ENCODE results near the gene FNDC5. TPM values are rescaled to one million over a fixed set of nuclear protein-coding genes. Genes with fewer than 3 reads are reported as not detected.

Gene FNDC5
- total RNA-seq, 1 donor from 2014 or later, result 105 TPM

GRCh38 chr1:32818804-32819541, 51.7 kb downstream of the FNDC5 start:
- Histone ChIP-seq H3K36me3 (no peaks in the 10 kb centered on the region), H3K9me3 (replicated peaks) (no peaks in the 10 kb centered on the region), H3K4me3 (peak overlapping the region; percentile 94), H3K27me3 (ENCODE audit: low read depth) (no peaks in the 10 kb centered on the region), H3K4me1 (peaks cover 61% of the 10 kb centered on the region), H3K27ac (replicated peaks) (peak overlapping the region; percentile 98)
- no peak for DNase-seq
- TF ChIP-seq CTCF (IDR thresholded peaks at IDR 0.05; ENCODE audit: borderline replicate concordance), result no peak
- intact Hi-C loops (cut with micrococcal nuclease), result no loop called here

DNA sequence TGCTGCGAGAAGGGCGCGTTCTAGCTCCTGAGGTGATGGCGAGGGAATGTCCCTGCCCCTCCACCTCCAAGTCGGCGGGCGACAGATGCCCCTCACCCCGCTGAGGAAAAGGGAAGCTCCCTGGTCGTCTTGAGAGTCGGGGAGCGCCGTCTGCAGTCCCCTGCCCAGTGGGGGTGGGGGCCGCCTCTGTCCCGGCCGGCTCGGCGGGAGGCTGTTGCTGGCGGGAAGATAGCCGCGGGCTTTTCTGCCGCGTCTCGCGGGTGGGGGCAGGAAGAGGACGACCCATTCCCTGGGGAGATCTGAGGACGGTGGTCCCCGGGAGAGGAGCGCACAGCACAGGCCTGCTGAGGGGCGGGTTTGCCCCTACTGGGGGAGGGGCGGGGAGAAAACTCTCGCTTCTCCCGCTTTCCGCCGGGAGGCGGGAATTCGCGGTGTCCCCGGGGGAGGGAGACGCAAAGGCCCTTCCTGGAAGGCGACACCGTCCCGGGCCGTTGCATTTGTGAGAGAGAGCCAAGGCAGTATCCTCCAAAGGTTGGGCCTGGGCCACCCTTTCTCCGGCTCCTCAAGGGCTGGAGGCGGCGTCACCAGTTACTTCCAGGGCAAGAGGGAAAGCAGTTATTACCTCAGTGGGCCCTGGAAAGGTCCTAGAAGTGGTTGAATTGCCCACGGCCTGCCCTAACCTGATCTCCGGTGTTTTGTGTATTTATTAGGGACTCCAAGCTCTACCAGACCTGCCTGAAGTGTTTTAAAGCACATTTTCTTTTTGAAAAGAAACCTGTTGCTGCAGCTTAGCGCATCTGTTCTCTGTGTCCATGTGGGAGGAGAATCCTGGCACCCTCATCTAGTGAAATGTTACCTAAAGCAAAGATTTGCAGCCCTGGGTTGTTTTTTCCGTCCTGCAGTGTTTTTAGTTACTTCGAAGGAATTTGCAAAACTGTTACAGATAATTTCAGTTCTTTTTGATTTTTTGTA, 52.6 kb downstream of the FNDC5 start:
- peak; percentile 21 for TF ChIP-seq CTCF (IDR thresholded peaks at IDR 0.05; ENCODE audit: borderline replicate concordance)
- Histone ChIP-seq H3K36me3 (no peaks in the 10 kb centered on the region), H3K4me1 (peaks cover 68% of the 10 kb centered on the region), H3K27ac (replicated peaks) (peak overlapping the region; percentile 98), H3K4me3 (peak overlapping the region; percentile 94), H3K27me3 (ENCODE audit: low read depth) (no peaks in the 10 kb centered on the region), H3K9me3 (replicated peaks) (no peaks in the 10 kb centered on the region)
- intact Hi-C loops (cut with micrococcal nuclease), result no loop called here
- DNase-seq, result peak; percentile 83

GRCh38 chr1:32817159-32817814, 53.4 kb downstream of the FNDC5 start, which contains the start of the genes S100PBP and YARS1:
S100PBP (plus strand) TSS chr1:32817653; CDS start chr1:32826100, 8,447 bp downstream.
YARS1 (minus strand) TSS chr1:32817358; CDS start chr1:32817244, 114 bp downstream.
- Histone ChIP-seq H3K27ac (replicated peaks) (peak within 1 kb of the TSS; percentile 98), H3K36me3 (no peaks in the 10 kb centered on the region), H3K9me3 (replicated peaks) (no peaks in the 10 kb centered on the region), H3K4me1 (peaks cover 76% of the 10 kb centered on the region), H3K27me3 (ENCODE audit: low read depth) (no peaks in the 10 kb centered on the region), H3K4me3 (peak within 1 kb of the TSS; percentile 94)
- intact Hi-C loops (cut with micrococcal nuclease), result no loop called here
- DNase-seq, result peak; percentile 100
- peak; percentile 15 for TF ChIP-seq CTCF (IDR thresholded peaks at IDR 0.05; ENCODE audit: borderline replicate concordance)

DNA sequence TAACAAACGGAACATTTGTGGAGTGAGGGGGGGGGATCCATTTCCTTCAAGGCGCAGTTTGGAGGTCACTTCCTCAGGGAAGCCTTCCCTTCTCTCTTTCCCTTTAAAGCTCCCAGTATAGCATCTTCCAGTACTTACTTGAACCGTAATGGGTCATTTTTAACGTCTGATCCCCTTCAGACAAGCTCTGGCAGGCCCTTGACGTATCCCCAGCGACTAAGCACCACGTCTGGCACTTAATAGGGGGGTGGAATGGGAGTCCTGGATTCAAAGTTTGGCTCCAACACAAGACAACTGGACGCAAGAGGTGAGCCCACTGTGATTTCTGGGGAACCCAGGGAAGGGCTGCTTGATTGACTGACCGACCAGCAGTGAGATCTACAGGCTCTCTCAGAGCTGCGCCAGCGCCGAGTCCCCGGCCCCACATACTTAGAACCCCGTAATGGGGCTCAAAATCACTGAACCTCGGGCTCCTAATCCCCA, 54.0 kb downstream of the FNDC5 start:
- H3K27me3 ChIP-seq (ENCODE audit: low read depth), result no peaks in the 10 kb centered on the region
- H3K36me3 ChIP-seq, result no peaks in the 10 kb centered on the region
- H3K4me1 ChIP-seq, result peaks cover 78% of the 10 kb centered on the region
- peak overlapping the region; percentile 94 for H3K4me3 ChIP-seq
- intact Hi-C loops (cut with micrococcal nuclease), result no loop called here
- DNase-seq, result no peak
- peak overlapping the region; percentile 98 for H3K27ac ChIP-seq (replicated peaks)
- TF ChIP-seq CTCF (IDR thresholded peaks at IDR 0.05; ENCODE audit: borderline replicate concordance), result no peak
- H3K9me3 ChIP-seq (replicated peaks), result no peaks in the 10 kb centered on the region

Measured in left ventricle myocardium inferior (tissue), 1 donor.